Stimulated activated CD8-positive, alpha-beta memory T cell treated with anti-CD3 and anti-CD28 coated beads, Interleukin-4, amount 100 ng/mL, for 48 hours (primary cell): ENCODE measurements around the gene C4BPA.

Experiments
- DNase-seq: peaks from one replicate; pipeline ENCODE4 v3.0.0-alpha.2; 2020

C4BPA gene

GRCh38 chr1:207103892-207104373 is at the start of gene C4BPA:
Gene C4BPA (plus strand): TSS chr1:207104233. CDS start chr1:207113026, 8,793 bp downstream.
- no peak for DNase-seq

- DNase-seq = no peak
These were observed 49.5 kb upstream of the C4BPA start for GRCh38 chr1:207054491-207054890.

- no peak for DNase-seq
These were observed 48.5 kb upstream of the C4BPA start for GRCh38 chr1:207055386-207056001.

- no peak for DNase-seq
These were observed 47.4 kb upstream of the C4BPA start for GRCh38 chr1:207056673-207057072.

GRCh38 chr1:207058252-207058651 is 45.8 kb upstream of the C4BPA start:
- DNase-seq = no peak

GRCh38 chr1:207058878-207059867 is 44.9 kb upstream of the C4BPA start:
- no peak for DNase-seq

GRCh38 chr1:207059881-207060280 is 44.2 kb upstream of the C4BPA start:
- no peak for DNase-seq

GRCh38 chr1:207060596-207060995 is 43.4 kb upstream of the C4BPA start:
- DNase-seq = no peak

GRCh38 chr1:207062058-207062457 is 42.0 kb upstream of the C4BPA start:
- no peak for DNase-seq

GRCh38 chr1:207063014-207063413 is 41.0 kb upstream of the C4BPA start:
- DNase-seq = no peak

- DNase-seq = no peak
These were observed 39.5 kb upstream of the C4BPA start for GRCh38 chr1:207064561-207064960.

- no peak for DNase-seq
These were observed 36.8 kb upstream of the C4BPA start for GRCh38 chr1:207067185-207067584.

- DNase-seq = no peak
These were observed 36.4 kb upstream of the C4BPA start for GRCh38 chr1:207067665-207068064.

- DNase-seq = no peak
These were observed 35.0 kb upstream of the C4BPA start for GRCh38 chr1:207069061-207069460.

GRCh38 chr1:207069858-207070506 is 34.1 kb upstream of the C4BPA start:
- DNase-seq = no peak

GRCh38 chr1:207070811-207071210 is 33.2 kb upstream of the C4BPA start:
- DNase-seq = no peak

- no peak for DNase-seq
These were observed 32.6 kb upstream of the C4BPA start for GRCh38 chr1:207071426-207071825.

GRCh38 chr1:207072233-207072632 is 31.8 kb upstream of the C4BPA start:
- DNase-seq = no peak

- DNase-seq = no peak
These were observed 29.9 kb upstream of the C4BPA start for GRCh38 chr1:207073906-207074820.

- no peak for DNase-seq
These were observed 27.7 kb upstream of the C4BPA start for GRCh38 chr1:207076181-207076955.

- DNase-seq = no peak
These were observed 27.0 kb upstream of the C4BPA start for GRCh38 chr1:207077012-207077411.
